Posterior cingulate gyrus (tissue), 11 donors: ENCODE measurements around the gene ZNF695.

ENCODE experiments used
- DNase-seq, 10 donors: peaks; one replicate each; pipeline versions ENCODE4 v3.0.0 to v3.0.0-alpha.2; 2020 to 2021; ENCODE audit warnings: mixed read lengths in 3 of 10
- intact Hi-C: fragments of 100-400 bp; cut with DNase I; formaldehyde crosslinking; loops from one replicate; pipeline ENCODE4 v1.15.1; 2023

Gene ZNF695

GRCh38 chr1:246966502-246966901 is 41.4 kb downstream of the ZNF695 start:
- intact Hi-C loops, result loop anchor here (10.0 kb wide), 1 partner anchor 62 kb away; no protein-coding TSS in a partner anchor
- no peak for DNase-seq

- DNase-seq, result no peak
- intact Hi-C loops, result loop anchor here (10.0 kb wide), 1 partner anchor 55 kb away; no protein-coding TSS in a partner anchor
Measured at GRCh38 chr1:246959944-246960693, 47.7 kb downstream of the ZNF695 start.

DNA sequence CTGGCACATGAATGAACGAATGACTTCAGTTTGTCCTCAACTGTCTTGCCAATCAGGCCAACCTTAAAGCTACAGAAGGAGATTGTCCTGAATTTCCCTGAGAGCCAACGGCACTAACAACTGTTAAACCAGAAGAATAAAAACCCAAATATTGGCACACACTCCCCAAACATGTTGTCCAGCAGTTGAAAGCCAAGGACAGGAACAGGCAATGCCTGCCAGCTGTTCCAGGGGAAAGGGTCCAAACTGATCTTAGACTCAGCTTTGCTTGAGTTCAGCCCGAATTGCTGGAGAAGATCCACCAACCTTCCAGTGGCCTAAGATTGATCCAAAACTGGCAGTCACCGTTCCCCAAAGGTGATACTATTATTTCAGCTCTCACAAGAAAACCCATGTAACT is 53.7 kb downstream of the ZNF695 start:
- intact Hi-C loops, result no loop called here
- DNase-seq, result no peak

DNA sequence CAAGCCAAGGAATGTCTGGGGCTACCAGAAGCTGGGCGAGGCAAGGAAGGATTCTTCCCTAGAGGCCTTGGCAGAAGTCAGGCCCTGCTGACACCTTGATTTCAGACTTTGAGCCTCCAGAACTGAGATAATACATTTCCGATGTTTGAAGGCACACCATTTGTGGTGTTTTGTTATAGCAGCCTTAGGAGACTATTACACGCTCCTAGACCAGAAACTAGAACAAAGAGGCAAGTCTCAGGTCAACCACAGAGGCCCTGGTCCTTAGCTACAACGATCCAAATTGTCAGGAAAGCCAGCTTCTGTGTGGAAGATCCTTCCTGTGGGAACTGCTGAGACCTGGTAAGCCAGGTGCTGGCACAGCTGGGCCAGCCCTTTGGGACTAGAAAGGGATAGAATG is 56.4 kb downstream of the ZNF695 start:
- no peak for DNase-seq
- intact Hi-C loops, result no loop called here

- no peak for DNase-seq
- intact Hi-C loops, result no loop called here
Measured at GRCh38 chr1:246949956-246950355, 57.9 kb downstream of the ZNF695 start.

GRCh38 chr1:246947255-246947654 is 60.6 kb downstream of the ZNF695 start:
- intact Hi-C loops, result no loop called here
- DNase-seq, result peak in 6 of 10 donors; percentile 8 to 86 (median 38)

DNA sequence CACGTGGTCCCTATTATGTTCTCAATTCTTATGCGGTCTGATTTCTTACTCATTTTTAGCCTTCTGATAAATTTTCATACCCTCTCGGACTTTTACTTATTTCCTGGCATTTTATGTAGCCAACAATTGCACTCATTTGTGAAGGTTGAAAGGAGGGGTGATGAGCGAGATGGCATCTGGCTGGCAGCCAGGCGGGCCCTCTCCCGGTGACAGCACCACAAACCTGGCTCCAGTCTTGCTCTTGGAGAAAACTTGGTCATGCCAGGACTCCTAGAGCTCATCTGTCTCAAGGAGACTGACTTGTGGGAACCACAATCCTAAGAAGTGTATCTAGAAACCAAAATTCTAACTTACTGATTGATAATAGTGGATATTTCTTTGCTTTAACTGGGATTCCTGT is 61.5 kb downstream of the ZNF695 start:
- DNase-seq, result no peak
- intact Hi-C loops, result no loop called here
